Upper lobe of right lung (tissue), 1 donor: Measurements from ENCODE around the gene HERC4. TPM values are rescaled to one million over a fixed set of nuclear protein-coding genes. Genes with fewer than 3 reads are reported as not detected.

ENCODE experiments used
- ATAC-seq: fragments of 200-7000 bp; cut with Tn5 transposase; one replicate; pipeline ENCODE4 v1.9.1; 2020; ENCODE audit warnings: mild to moderate bottlenecking, moderate library complexity
- DNase-seq: peaks from one replicate; pipeline ENCODE4 v3.0.0-alpha.2; 2020
- H3K27ac ChIP-seq: fragments of 200-600 bp; one replicate; pipeline ENCODE4 v1.8.0; 2022
- H3K27me3 ChIP-seq: fragments of 200-600 bp; one replicate; pipeline ENCODE4 v1.8.0; 2022; ENCODE audit warnings: mild to moderate bottlenecking
- H3K36me3 ChIP-seq: fragments of 200-600 bp; one replicate; pipeline ENCODE4 v1.8.0; 2022
- H3K4me1 ChIP-seq: fragments of 200-600 bp; one replicate; pipeline ENCODE4 v1.8.0; 2022
- H3K4me3 ChIP-seq: fragments of 200-600 bp; one replicate; pipeline ENCODE4 v1.8.0; 2022; ENCODE audit warnings: mild to moderate bottlenecking
- H3K9me3 ChIP-seq: fragments of 200-600 bp; one replicate; pipeline ENCODE4 v1.8.0; 2022
- intact Hi-C: fragments of 100-400 bp; cut with DNase I; formaldehyde crosslinking; loops from one replicate; pipeline ENCODE4 v1.11.0; 2022
- total RNA-seq: library from RNA; stranded (reverse); fragmentation: NEBNext Ultra II Directional; extraction: Animal tissue kit (Norgen Biotek cat#: 25700); gene quantifications from one replicate; pipeline ENCODE4 v1.2.1, GENCODE V29; 2021
- TF ChIP-seq, protein P1 (sequence below): fragments of 200-600 bp; IDR thresholded peaks from one replicate; pipeline ENCODE4 v1.8.0; 2022; ENCODE audit warnings: antibody characterized with exemption
- donor health status: DM: no; HTN: yes; CAD: no; lungs with severe emphysema.

HERC4 gene
- total RNA-seq, 1 donor from 2014 or later: 55.1 TPM

DNA sequence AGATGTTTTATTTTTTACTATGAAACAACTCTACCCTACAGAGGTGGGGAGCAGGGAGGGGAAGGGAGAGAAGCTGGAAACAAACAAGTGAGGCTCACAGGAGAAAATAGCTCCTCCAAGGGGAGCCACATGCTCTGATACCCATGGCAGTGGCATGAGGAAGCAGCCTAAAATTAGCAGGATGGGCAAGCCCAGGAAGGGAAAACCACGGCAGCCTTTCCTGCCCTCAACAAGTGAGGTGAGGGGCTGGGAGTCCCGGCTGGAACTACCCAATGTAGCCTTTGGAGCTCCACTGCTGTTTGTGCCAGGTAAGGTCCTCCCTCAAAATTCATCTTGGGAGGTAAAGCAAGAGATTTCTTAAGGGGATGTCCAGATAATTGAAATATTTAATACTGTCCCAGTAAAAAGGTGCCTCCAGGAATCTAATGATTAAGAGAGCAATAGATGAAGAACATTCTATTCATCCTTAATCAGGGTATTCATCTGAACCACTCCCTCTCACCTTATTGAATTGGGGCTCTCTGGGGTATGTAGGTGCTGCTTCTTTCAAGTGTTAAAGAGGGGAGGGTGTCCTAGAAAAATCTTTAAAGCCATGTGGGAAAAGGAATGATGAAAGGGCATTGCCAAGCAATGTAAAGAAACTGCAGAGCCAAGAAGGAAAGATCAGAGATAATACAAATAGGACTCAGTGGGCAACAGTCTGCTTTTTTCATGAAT lies 12.8 kb upstream of the HERC4 start:
- no peaks in the 10 kb centered on the region for H3K36me3 ChIP-seq
- no peaks in the 10 kb centered on the region for H3K9me3 ChIP-seq
- no peaks in the 10 kb centered on the region for H3K4me1 ChIP-seq
- H3K27ac ChIP-seq: no peak overlapping the region
- H3K4me3 ChIP-seq: no peak overlapping the region
- H3K27me3 ChIP-seq: no peaks in the 10 kb centered on the region
- DNase-seq (no peak), ATAC-seq (no peak)
- intact Hi-C loops: no loop called here
- TF ChIP-seq, protein P1, sequence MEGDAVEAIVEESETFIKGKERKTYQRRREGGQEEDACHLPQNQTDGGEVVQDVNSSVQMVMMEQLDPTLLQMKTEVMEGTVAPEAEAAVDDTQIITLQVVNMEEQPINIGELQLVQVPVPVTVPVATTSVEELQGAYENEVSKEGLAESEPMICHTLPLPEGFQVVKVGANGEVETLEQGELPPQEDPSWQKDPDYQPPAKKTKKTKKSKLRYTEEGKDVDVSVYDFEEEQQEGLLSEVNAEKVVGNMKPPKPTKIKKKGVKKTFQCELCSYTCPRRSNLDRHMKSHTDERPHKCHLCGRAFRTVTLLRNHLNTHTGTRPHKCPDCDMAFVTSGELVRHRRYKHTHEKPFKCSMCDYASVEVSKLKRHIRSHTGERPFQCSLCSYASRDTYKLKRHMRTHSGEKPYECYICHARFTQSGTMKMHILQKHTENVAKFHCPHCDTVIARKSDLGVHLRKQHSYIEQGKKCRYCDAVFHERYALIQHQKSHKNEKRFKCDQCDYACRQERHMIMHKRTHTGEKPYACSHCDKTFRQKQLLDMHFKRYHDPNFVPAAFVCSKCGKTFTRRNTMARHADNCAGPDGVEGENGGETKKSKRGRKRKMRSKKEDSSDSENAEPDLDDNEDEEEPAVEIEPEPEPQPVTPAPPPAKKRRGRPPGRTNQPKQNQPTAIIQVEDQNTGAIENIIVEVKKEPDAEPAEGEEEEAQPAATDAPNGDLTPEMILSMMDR: no peak

DNA sequence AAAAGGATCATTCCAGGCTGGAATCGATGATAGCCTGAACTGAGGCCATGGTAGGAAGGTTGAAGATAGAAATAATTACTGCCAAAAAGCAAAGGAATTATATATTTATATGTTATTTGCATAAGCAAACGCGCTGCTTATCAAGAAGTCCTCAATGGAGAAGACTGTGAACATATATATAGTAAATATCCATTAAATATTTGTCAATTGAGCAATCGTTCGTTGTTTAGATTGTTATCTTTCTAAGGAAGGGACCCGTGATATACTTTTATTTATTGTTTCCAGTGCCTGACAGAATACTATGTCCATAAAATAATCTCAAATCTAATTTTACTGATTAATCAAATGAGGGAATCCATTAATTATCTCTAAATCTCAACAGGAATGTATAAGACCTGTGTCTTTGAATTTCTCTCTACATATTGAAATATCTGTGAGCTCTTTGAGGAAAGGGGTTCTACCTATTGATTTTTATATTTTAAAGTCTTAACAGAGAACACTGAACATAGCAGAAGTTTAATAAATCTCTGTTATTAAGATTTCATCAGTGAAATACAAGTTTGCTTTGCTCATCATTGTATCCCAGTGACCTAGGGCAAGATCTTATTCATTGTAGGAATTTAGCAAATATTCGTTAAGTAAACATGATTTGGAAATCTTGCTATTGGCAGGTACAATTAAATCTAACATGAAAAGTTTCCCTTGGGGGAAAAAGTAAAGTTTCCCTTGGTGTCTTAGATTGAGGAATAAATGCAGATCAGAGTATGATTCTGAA lies 12.0 kb upstream of the HERC4 start:
- intact Hi-C loops: no loop called here
- H3K4me3 ChIP-seq: no peak overlapping the region
- H3K4me1 ChIP-seq: no peaks in the 10 kb centered on the region
- H3K27ac ChIP-seq: no peak overlapping the region
- H3K9me3 ChIP-seq: no peaks in the 10 kb centered on the region
- DNase-seq (no peak), ATAC-seq (no peak)
- H3K36me3 ChIP-seq: no peaks in the 10 kb centered on the region
- H3K27me3 ChIP-seq: no peaks in the 10 kb centered on the region
- TF ChIP-seq, protein P1: no peak

DNA sequence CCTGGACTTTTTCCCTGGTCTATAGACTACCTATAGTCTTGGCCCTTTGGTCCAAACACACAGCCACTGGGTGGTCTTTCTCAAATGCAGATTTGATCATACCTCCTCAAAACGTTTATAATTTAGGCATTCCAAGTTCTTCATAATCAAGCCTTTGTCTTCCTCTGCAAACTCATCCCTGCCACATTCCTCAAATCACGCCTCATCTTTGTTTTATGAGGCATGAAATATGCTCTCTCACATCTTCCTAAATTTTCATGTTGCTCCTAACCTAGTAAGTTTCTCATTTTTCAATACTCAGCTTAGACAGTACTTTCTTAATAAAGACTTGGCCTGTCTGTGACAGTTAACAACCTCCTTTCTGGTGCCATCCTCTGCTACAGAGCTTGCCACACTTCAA lies 10.9 kb upstream of the HERC4 start:
- H3K36me3 ChIP-seq: no peaks in the 10 kb centered on the region
- H3K9me3 ChIP-seq: no peaks in the 10 kb centered on the region
- no peak for DNase-seq
- no peak overlapping the region for H3K4me3 ChIP-seq
- intact Hi-C loops: no loop called here
- ATAC-seq: no peak
- no peak overlapping the region for H3K27ac ChIP-seq
- H3K27me3 ChIP-seq: no peaks in the 10 kb centered on the region
- TF ChIP-seq, protein P1: no peak
- no peaks in the 10 kb centered on the region for H3K4me1 ChIP-seq

DNA sequence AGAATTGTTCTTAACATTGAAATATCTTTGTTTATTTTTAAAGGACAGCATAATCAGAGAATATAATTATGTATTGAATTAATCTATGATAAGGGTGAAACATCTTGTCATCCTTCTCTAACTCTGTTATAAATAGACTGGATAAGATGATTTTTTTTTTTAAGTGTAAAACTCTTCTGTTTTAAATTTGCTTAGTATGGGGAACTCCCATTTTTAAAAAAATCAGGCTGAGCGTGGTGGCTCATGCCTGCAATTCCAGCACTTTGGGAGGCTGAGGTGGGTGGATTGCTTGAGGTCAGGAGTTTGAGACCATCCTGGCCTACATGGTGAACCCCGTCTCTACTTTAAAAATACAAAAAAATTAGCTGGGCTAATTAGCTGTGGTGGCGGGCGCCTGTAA lies 9.4 kb upstream of the HERC4 start:
- Histone ChIP-seq H3K27ac (no peak overlapping the region), H3K27me3 (no peaks in the 10 kb centered on the region), H3K36me3 (no peaks in the 10 kb centered on the region), H3K4me1 (no peaks in the 10 kb centered on the region), H3K4me3 (no peak overlapping the region), H3K9me3 (no peaks in the 10 kb centered on the region)
- DNase-seq: no peak
- TF ChIP-seq, protein P1: no peak
- no peak for ATAC-seq
- intact Hi-C loops: no loop called here

DNA sequence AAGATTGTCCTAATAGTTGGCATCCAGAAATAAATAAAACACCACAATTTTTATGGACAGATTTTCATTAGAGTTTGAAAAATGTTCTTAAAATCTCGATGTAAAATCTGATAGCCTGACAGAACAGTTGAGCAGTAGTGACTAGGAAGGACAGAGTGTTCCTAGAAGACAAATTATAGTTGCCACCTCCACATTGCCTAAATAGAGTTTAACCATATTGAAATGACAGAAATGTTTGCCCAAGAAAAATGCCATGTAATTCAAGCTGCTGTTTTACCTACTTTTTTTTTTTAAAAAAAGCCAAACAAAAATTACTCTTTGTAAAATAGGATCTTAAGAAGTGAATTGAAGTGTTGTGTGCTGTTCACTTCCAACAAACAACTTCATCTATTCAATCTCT lies 8.9 kb upstream of the HERC4 start:
- TF ChIP-seq, protein P1: no peak
- Histone ChIP-seq H3K27ac (no peak overlapping the region), H3K4me1 (no peaks in the 10 kb centered on the region), H3K4me3 (no peak overlapping the region), H3K36me3 (no peaks in the 10 kb centered on the region), H3K9me3 (no peaks in the 10 kb centered on the region), H3K27me3 (no peaks in the 10 kb centered on the region)
- DNase-seq (no peak), ATAC-seq (no peak)
- intact Hi-C loops: no loop called here
